SKM-1 (cell line): Measurements from ENCODE around the gene FCGR2B.
A peak's percentile ranks its signal among the peaks of the same experiment; 100 is the strongest.
"Not testable (repeated sequence)": the region's sequence is repeated elsewhere in the genome, so short reads cannot be mapped to it uniquely, and the experiment has no call there.

Source experiments
- DNase-seq: peaks from one replicate; lab custom pipeline; 2025; ENCODE audit not compliant: unreplicated experiment; lab: John Stamatoyannopoulos, UW

FCGR2B gene

GRCh38 chr1:161705537-161705936 is 42.6 kb downstream of the FCGR2B start:
- DNase-seq, result no peak

DNA sequence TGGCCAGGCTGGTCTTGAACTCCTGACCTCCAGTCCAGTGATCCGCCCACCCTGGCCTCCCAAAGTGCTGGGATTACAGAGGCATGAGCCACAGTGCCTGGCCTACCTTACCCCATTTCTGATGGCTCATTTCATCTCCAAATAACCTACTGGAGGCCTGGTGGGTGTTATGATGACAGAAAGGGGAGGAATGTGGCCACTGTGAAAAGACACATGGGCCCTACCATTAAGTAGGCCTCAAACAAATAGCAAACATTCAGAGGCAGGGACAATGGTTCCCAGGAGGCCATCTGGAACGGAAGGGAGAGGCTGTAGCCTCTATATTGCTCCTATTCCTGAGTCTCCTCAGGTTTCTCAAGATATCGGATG is 43.2 kb downstream of the FCGR2B start:
- DNase-seq, result no peak

- no peak for DNase-seq
Measured at GRCh38 chr1:161706482-161707347, 43.8 kb downstream of the FCGR2B start, which contains the start of gene FCRLA. Gene FCRLA, plus strand, starts transcription at chr1:161707229. Its CDS starts 36 bp downstream, at chr1:161707265.

DNA sequence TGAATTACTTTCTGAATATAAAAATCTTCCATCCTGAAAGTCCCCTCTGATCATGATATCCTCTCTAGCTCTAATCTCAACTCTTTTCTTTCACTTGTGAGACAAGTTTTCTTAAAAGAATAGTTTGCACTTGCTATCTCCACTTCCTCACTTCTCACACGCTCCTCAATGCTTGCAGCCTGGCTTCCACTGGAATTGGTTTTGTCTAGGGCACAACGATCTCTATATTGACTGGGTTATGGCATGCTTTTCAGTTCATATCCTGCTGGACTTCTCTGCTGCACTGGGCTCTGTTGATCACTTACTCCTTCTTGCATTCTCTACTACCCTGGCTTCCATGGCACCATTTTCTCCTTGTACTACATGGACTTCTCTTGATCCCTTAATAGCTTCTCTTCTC is 44.6 kb downstream of the FCGR2B start:
- no peak for DNase-seq

DNA sequence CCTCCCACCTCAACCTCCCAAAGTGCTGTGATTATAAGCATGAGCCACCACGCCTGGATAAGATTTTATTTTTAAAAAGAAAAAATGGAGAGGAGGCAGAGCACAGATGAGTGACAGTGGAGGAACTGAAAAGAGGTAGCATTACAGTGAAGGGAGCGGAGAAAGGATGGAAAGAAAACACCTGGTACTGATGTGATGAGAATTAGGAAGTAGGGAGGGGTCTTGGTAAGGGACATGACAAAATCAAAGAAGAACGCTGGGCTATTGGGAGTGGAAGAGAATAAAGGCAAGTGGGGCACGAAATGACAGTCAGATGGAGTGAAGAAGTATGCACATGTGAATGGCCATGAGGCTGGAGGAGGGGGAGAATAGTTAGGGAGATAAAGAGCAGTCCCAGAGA is 46.4 kb downstream of the FCGR2B start:
- DNase-seq, result no peak

- DNase-seq, result no peak
Measured at GRCh38 chr1:161710560-161710959, 47.6 kb downstream of the FCGR2B start.

- peak; percentile 63 for DNase-seq
Measured at GRCh38 chr1:161718559-161719324, 55.8 kb downstream of the FCGR2B start.

- DNase-seq, result no peak
Measured at GRCh38 chr1:161719325-161719611, 56.3 kb downstream of the FCGR2B start.

DNA sequence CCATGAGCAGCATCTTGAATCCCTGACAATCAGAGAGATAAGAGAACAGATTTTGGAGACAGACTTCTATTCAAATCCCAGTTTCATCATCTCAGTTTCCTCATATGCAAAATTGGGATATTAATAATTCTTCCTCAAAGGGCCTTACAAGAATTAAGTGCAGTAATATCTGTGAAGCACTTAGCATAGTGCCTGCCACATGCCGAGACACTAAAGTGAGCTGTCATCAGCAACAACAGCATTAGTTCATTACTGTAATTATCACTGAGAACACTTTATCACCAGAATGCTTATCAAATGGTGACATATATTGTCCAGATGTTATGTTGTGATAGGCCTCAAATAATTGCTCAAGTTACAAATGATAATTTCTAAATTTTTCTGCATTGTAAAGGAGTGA is 57.5 kb downstream of the FCGR2B start:
- DNase-seq, result no peak

GRCh38 chr1:161720956-161721737 is 58.2 kb downstream of the FCGR2B start, which contains the start of gene FCRLB:
Gene FCRLB, plus strand, starts transcription at chr1:161721544. Its CDS starts 1,129 bp downstream, at chr1:161722673.
- DNase-seq, result no peak

- peak; percentile 54 for DNase-seq
Measured at GRCh38 chr1:161721738-161722343, 58.9 kb downstream of the FCGR2B start.

DNA sequence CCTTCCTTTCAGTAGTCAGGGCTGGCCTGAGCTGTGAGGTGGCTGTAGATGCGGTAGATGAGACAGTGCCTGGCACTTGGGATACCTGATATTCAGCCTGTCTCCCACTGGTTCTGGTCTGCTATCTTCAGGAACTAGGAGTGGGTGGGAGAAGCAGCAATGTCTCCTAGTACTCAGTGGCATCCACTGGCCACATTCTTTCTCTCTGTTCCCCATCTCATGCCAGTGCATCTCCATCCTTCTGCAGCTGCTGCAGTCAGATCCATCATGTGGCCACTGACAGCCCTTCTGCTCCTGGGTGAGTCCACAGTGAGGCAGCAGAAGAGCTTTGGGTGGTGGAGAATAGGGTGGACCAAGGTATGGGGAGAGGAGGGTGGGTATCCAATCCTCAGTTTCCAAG is 59.5 kb downstream of the FCGR2B start:
- no peak for DNase-seq

GRCh38 chr1:161723459-161724141 is 60.7 kb downstream of the FCGR2B start:
- DNase-seq, result no peak

- DNase-seq, result not testable (repeated sequence)
Measured at GRCh38 chr1:161725258-161725907, 62.4 kb downstream of the FCGR2B start.

GRCh38 chr1:161725908-161726472 is 63.0 kb downstream of the FCGR2B start:
- DNase-seq, result no peak

DNA sequence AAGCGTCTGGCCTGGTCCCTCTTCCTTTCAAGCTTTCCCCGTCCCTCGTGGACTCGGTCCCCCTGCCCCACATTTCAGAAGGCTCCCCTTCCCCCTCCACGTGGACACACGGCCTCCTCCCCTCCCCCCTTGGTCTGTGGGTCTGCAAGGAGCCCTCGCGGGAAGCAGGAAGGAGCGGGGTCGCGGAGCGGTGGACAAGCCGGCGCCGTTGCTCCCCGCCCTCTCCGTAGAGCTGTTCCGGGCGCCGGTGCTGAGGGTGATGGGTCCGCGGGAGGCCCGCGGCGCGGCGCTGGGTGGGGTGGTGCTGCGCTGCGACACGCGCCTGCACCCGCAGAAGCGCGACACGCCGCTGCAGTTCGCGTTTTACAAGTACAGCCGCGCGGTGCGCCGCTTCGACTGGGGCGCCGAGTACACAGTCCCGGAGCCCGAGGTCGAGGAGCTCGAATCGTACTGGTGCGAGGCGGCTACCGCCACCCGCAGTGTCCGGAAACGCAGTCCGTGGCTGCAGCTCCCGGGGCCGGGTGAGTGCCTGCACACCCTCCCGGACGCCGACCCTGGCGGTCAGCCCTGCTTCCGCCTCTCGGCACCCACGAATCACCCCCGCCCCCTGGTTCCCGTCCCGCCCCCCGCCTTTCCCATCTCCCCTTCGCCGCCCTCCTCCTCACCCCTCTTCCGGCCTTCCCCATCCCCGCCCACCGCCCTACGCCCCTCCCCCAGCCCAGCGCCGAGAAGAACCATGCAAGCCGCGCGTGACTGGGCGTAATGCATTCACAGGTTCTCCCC is 63.7 kb downstream of the FCGR2B start:
- no peak for DNase-seq

DNA sequence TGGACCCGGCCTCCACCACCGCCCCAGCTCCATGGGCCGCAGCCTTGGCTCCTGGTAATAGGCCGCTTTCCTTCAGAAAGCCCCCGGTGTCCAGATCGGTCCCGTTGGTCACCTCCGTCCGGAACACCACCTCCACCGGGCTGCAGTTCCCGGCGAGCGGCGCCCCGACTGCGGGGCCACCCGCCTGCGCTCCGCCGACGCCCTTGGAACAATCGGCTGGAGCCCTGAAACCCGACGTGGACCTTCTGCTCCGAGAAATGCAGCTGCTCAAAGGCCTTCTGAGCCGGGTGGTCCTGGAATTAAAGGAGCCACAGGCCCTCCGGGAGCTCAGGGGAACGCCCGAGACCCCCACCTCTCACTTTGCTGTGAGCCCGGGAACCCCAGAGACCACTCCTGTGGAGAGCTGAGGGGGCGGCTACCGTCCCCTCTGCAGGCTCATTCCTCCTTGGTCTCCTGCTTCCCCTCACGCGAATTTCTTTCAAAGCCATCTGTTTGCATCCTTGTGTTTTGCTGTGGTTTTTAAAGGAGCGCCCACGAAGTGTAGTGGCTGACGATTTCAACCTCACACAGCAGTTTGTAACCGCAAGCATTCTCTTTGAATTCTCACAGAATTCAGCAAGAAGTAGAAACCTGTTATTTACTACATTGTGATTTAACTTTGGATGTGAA is 64.4 kb downstream of the FCGR2B start:
- no peak for DNase-seq
